WTC11 (cell line): ENCODE measurements around the gene GRK6. TPM values are rescaled to one million over a fixed set of nuclear protein-coding genes. Genes with fewer than 3 reads are reported as not detected.

Source experiments
- CREM ChIP-seq: sonication (generic); formaldehyde crosslinking; IDR thresholded peaks from 2 replicates; pipeline ENCODE4 v1.8.1; 2022; ENCODE audit warnings: mild to moderate bottlenecking, missing genetic modification reagents, moderate library complexity
- E2F5 ChIP-seq: sonication (generic); formaldehyde crosslinking; IDR thresholded peaks from 2 replicates; pipeline ENCODE4 v1.8.1; 2022; ENCODE audit warnings: mild to moderate bottlenecking, moderate library complexity, missing genetic modification reagents
- GABPB1 ChIP-seq: sonication (generic); formaldehyde crosslinking; IDR thresholded peaks from 2 replicates; pipeline ENCODE4 v1.8.1; 2023; ENCODE audit warnings: mild to moderate bottlenecking, missing genetic modification reagents
- IRF2 ChIP-seq: sonication (generic); formaldehyde crosslinking; IDR thresholded peaks from 2 replicates; pipeline ENCODE4 v1.8.0; 2022; ENCODE audit warnings: low read depth, missing genetic modification reagents, borderline replicate concordance
- MYBL2 ChIP-seq: sonication (generic); formaldehyde crosslinking; IDR thresholded peaks from 2 replicates; pipeline ENCODE4 v1.8.1; 2023; ENCODE audit warnings: mild to moderate bottlenecking, moderate library complexity, missing genetic modification reagents
- PRDM15 ChIP-seq: sonication (generic); formaldehyde crosslinking; IDR thresholded peaks from 2 replicates; pipeline ENCODE4 v1.8.0; 2022; ENCODE audit warnings: missing genetic modification reagents
- TEAD1 ChIP-seq: sonication (generic); formaldehyde crosslinking; IDR thresholded peaks from 2 replicates; pipeline ENCODE4 v1.8.0; 2022; ENCODE audit warnings: mild to moderate bottlenecking, missing genetic modification reagents
- USF2 ChIP-seq: sonication (generic); formaldehyde crosslinking; IDR thresholded peaks from 2 replicates; pipeline ENCODE4 v1.8.1; 2023; ENCODE audit warnings: mild to moderate bottlenecking, missing genetic modification reagents, moderate library complexity
- ZBTB21 ChIP-seq: sonication (generic); formaldehyde crosslinking; IDR thresholded peaks from 2 replicates; pipeline ENCODE4 v1.8.1; 2023; ENCODE audit warnings: mild to moderate bottlenecking, missing genetic modification reagents, borderline replicate concordance
- ZNF121 ChIP-seq: sonication (generic); formaldehyde crosslinking; IDR thresholded peaks from 2 replicates; pipeline ENCODE4 v1.8.0; 2023; ENCODE audit warnings: missing genetic modification reagents
- ZNF219 ChIP-seq: sonication (generic); formaldehyde crosslinking; IDR thresholded peaks from 2 replicates; pipeline ENCODE4 v1.8.0; 2023; ENCODE audit warnings: missing genetic modification reagents, mild to moderate bottlenecking, borderline replicate concordance
- ZNF263 ChIP-seq: sonication (generic); formaldehyde crosslinking; IDR thresholded peaks from 2 replicates; pipeline ENCODE4 v1.8.1; 2022; ENCODE audit warnings: low read depth, mild to moderate bottlenecking, moderate library complexity, missing genetic modification reagents
- total RNA-seq: library from RNA; stranded (reverse); gene quantifications from 3 replicates; pipeline ENCODE4 v1.2.3, GENCODE V29; 2021
- TF ChIP-seq, protein P1 (sequence below): fragments of 250-450 bp; sonication (Bioruptor Pico); IDR thresholded peaks from 2 replicates; pipeline ENCODE4 v1.8.0; 2021; ENCODE audit warnings: mild to moderate bottlenecking
- TF ChIP-seq, protein P2 (sequence below): sonication (generic); formaldehyde crosslinking; IDR thresholded peaks from 2 replicates; pipeline ENCODE4 v1.8.1; 2023; ENCODE audit warnings: mild to moderate bottlenecking, missing genetic modification reagents
- TF ChIP-seq, protein P3 (sequence below): sonication (generic); formaldehyde crosslinking; IDR thresholded peaks from 2 replicates; pipeline ENCODE4 v1.8.0; 2022; ENCODE audit warnings: mild to moderate bottlenecking, missing genetic modification reagents
- TF ChIP-seq, protein P4 (sequence below): sonication (generic); formaldehyde crosslinking; IDR thresholded peaks from 2 replicates; pipeline ENCODE4 v1.8.0; 2023; ENCODE audit warnings: mild to moderate bottlenecking, missing genetic modification reagents
- TF ChIP-seq, protein P5 (sequence below): sonication (generic); formaldehyde crosslinking; conservative IDR thresholded peaks from 2 replicates; pipeline ENCODE4 v1.8.1; 2023; ENCODE audit warnings: mild to moderate bottlenecking, low read depth, missing genetic modification reagents, moderate library complexity
- TF ChIP-seq, protein P6 (sequence below): sonication (generic); formaldehyde crosslinking; IDR thresholded peaks from 2 replicates; pipeline ENCODE4 v1.8.0; 2022; ENCODE audit warnings: mild to moderate bottlenecking, missing genetic modification reagents
- TF ChIP-seq, protein P7 (sequence below): sonication (generic); formaldehyde crosslinking; IDR thresholded peaks from 2 replicates; pipeline ENCODE4 v1.8.0; 2022; ENCODE audit warnings: mild to moderate bottlenecking, missing genetic modification reagents

The GRK6 gene
- total RNA-seq, 1 experiment from 2014 or later = 69.2 TPM

GRCh38 chr5:177425801-177426565 is 493 bp upstream of the GRK6 start (continued):
- TF ChIP-seq, protein P1, sequence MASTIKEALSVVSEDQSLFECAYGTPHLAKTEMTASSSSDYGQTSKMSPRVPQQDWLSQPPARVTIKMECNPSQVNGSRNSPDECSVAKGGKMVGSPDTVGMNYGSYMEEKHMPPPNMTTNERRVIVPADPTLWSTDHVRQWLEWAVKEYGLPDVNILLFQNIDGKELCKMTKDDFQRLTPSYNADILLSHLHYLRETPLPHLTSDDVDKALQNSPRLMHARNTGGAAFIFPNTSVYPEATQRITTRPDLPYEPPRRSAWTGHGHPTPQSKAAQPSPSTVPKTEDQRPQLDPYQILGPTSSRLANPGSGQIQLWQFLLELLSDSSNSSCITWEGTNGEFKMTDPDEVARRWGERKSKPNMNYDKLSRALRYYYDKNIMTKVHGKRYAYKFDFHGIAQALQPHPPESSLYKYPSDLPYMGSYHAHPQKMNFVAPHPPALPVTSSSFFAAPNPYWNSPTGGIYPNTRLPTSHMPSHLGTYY (CRISPR knock-in tag) = 0 out of 2 replicates have a peak, but pooled peaks have one; percentile 54
- TF ChIP-seq MYBL2 = no peak; the same call in 1 of the 2 replicates
- 0 out of 2 replicates have a peak, but pooled peaks have one; percentile 19 for TF ChIP-seq GABPB1 (CRISPR knock-in tag)
- TF ChIP-seq TEAD1 (CRISPR knock-in tag) = peak; percentile 62; the same call in 1 of the 2 replicates
- TF ChIP-seq, protein P2, sequence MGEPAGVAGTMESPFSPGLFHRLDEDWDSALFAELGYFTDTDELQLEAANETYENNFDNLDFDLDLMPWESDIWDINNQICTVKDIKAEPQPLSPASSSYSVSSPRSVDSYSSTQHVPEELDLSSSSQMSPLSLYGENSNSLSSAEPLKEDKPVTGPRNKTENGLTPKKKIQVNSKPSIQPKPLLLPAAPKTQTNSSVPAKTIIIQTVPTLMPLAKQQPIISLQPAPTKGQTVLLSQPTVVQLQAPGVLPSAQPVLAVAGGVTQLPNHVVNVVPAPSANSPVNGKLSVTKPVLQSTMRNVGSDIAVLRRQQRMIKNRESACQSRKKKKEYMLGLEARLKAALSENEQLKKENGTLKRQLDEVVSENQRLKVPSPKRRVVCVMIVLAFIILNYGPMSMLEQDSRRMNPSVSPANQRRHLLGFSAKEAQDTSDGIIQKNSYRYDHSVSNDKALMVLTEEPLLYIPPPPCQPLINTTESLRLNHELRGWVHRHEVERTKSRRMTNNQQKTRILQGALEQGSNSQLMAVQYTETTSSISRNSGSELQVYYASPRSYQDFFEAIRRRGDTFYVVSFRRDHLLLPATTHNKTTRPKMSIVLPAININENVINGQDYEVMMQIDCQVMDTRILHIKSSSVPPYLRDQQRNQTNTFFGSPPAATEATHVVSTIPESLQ (CRISPR knock-in tag) = no peak
- no peak for TF ChIP-seq IRF2 (CRISPR knock-in tag)
- TF ChIP-seq, protein P3, sequence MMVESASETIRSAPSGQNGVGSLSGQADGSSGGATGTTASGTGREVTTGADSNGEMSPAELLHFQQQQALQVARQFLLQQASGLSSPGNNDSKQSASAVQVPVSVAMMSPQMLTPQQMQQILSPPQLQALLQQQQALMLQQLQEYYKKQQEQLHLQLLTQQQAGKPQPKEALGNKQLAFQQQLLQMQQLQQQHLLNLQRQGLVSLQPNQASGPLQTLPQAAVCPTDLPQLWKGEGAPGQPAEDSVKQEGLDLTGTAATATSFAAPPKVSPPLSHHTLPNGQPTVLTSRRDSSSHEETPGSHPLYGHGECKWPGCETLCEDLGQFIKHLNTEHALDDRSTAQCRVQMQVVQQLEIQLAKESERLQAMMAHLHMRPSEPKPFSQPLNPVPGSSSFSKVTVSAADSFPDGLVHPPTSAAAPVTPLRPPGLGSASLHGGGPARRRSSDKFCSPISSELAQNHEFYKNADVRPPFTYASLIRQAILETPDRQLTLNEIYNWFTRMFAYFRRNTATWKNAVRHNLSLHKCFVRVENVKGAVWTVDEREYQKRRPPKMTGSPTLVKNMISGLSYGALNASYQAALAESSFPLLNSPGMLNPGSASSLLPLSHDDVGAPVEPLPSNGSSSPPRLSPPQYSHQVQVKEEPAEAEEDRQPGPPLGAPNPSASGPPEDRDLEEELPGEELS (CRISPR knock-in tag) = 0 out of 2 replicates have a peak, but pooled peaks have one; percentile 13
- TF ChIP-seq, protein P4, sequence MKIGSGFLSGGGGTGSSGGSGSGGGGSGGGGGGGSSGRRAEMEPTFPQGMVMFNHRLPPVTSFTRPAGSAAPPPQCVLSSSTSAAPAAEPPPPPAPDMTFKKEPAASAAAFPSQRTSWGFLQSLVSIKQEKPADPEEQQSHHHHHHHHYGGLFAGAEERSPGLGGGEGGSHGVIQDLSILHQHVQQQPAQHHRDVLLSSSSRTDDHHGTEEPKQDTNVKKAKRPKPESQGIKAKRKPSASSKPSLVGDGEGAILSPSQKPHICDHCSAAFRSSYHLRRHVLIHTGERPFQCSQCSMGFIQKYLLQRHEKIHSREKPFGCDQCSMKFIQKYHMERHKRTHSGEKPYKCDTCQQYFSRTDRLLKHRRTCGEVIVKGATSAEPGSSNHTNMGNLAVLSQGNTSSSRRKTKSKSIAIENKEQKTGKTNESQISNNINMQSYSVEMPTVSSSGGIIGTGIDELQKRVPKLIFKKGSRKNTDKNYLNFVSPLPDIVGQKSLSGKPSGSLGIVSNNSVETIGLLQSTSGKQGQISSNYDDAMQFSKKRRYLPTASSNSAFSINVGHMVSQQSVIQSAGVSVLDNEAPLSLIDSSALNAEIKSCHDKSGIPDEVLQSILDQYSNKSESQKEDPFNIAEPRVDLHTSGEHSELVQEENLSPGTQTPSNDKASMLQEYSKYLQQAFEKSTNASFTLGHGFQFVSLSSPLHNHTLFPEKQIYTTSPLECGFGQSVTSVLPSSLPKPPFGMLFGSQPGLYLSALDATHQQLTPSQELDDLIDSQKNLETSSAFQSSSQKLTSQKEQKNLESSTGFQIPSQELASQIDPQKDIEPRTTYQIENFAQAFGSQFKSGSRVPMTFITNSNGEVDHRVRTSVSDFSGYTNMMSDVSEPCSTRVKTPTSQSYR = no peak
- TF ChIP-seq, protein P5, sequence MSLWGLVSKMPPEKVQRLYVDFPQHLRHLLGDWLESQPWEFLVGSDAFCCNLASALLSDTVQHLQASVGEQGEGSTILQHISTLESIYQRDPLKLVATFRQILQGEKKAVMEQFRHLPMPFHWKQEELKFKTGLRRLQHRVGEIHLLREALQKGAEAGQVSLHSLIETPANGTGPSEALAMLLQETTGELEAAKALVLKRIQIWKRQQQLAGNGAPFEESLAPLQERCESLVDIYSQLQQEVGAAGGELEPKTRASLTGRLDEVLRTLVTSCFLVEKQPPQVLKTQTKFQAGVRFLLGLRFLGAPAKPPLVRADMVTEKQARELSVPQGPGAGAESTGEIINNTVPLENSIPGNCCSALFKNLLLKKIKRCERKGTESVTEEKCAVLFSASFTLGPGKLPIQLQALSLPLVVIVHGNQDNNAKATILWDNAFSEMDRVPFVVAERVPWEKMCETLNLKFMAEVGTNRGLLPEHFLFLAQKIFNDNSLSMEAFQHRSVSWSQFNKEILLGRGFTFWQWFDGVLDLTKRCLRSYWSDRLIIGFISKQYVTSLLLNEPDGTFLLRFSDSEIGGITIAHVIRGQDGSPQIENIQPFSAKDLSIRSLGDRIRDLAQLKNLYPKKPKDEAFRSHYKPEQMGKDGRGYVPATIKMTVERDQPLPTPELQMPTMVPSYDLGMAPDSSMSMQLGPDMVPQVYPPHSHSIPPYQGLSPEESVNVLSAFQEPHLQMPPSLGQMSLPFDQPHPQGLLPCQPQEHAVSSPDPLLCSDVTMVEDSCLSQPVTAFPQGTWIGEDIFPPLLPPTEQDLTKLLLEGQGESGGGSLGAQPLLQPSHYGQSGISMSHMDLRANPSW (CRISPR knock-in tag) = no peak
- TF ChIP-seq USF2 = no peak
- TF ChIP-seq ZNF219 (CRISPR knock-in tag) = no peak
- TF ChIP-seq ZNF121 (CRISPR knock-in tag) = no peak; the same call in 1 of the 2 replicates
- no peak for TF ChIP-seq ZBTB21 (CRISPR knock-in tag)
- TF ChIP-seq PRDM15 (CRISPR knock-in tag) = no peak
- TF ChIP-seq, protein P6, sequence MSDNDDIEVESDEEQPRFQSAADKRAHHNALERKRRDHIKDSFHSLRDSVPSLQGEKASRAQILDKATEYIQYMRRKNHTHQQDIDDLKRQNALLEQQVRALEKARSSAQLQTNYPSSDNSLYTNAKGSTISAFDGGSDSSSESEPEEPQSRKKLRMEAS = peak; percentile 55; the same call in 1 of the 2 replicates
- TF ChIP-seq E2F5 (CRISPR knock-in tag) = no peak
- TF ChIP-seq ZNF263 (CRISPR knock-in tag) = no peak
- TF ChIP-seq, protein P7, sequence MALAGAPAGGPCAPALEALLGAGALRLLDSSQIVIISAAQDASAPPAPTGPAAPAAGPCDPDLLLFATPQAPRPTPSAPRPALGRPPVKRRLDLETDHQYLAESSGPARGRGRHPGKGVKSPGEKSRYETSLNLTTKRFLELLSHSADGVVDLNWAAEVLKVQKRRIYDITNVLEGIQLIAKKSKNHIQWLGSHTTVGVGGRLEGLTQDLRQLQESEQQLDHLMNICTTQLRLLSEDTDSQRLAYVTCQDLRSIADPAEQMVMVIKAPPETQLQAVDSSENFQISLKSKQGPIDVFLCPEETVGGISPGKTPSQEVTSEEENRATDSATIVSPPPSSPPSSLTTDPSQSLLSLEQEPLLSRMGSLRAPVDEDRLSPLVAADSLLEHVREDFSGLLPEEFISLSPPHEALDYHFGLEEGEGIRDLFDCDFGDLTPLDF = no peak
- TF ChIP-seq CREM (CRISPR knock-in tag) = no peak
